ENCODE measurements around the gene EBNA1BP2.

The EBNA1BP2 gene

DNA sequence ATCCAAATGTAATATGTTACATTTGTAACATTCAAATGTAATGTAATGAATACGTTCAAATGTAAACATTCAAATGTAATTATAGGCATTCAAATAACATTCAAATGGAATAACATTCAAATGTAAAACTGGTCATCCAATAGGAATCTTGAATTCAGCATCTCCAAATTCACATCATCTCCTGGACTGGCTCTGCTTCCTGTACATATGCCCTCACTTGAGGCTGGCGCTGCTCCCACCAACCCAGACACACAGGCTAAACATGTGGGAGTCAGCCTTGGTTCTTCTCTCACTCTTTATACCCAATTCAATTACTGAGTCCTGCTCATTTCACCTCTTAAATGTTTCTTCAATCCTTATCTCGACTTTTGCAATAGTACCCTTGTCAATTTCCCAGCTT, 6.9 kb downstream of the EBNA1BP2 start:
- Histone ChIP-seq H3K79me2 (ENCODE audit: insufficient read depth, low read length) (no peaks in the 10 kb centered on the region), H2AFZ (ENCODE audit: low read length) (no peak overlapping the region), H4K20me1 (ENCODE audit: insufficient read depth, low read length) (no peaks in the 10 kb centered on the region), H3K4me1 (ENCODE audit: insufficient read depth, low read length, severe bottlenecking) (no peaks in the 10 kb centered on the region), H3K9ac (ENCODE audit: low read length) (no peak overlapping the region), H3K36me3 (ENCODE audit: insufficient read depth, low read length) (peaks cover 74% of the 10 kb centered on the region), H3K4me2 (ENCODE audit: low read length) (no peak overlapping the region), H3F3A (ENCODE audit: insufficient read depth, low read length) (no peaks in the 10 kb centered on the region), H3K9me3 (ENCODE audit: low read length) (no peaks in the 10 kb centered on the region), H3K9me2 (ENCODE audit: low read depth, low read length) (no peaks in the 10 kb centered on the region), H3K27me3 (ENCODE audit: insufficient read depth, low read length) (no peaks in the 10 kb centered on the region), H3K4me3 (ENCODE audit: low read depth, low read length, poor library complexity, severe bottlenecking) (no peak overlapping the region), H3K27ac (ENCODE audit: low read depth, low read length, poor library complexity, severe bottlenecking) (no peak overlapping the region)
- TF ChIP-seq EZH2 (IDR thresholded peaks at IDR 0.05; ENCODE audit: borderline replicate concordance, low read length): no peak
- TF ChIP-seq, protein P1, sequence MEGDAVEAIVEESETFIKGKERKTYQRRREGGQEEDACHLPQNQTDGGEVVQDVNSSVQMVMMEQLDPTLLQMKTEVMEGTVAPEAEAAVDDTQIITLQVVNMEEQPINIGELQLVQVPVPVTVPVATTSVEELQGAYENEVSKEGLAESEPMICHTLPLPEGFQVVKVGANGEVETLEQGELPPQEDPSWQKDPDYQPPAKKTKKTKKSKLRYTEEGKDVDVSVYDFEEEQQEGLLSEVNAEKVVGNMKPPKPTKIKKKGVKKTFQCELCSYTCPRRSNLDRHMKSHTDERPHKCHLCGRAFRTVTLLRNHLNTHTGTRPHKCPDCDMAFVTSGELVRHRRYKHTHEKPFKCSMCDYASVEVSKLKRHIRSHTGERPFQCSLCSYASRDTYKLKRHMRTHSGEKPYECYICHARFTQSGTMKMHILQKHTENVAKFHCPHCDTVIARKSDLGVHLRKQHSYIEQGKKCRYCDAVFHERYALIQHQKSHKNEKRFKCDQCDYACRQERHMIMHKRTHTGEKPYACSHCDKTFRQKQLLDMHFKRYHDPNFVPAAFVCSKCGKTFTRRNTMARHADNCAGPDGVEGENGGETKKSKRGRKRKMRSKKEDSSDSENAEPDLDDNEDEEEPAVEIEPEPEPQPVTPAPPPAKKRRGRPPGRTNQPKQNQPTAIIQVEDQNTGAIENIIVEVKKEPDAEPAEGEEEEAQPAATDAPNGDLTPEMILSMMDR (IDR thresholded peaks at IDR 0.05; ENCODE audit: low read length): no peak

DNA sequence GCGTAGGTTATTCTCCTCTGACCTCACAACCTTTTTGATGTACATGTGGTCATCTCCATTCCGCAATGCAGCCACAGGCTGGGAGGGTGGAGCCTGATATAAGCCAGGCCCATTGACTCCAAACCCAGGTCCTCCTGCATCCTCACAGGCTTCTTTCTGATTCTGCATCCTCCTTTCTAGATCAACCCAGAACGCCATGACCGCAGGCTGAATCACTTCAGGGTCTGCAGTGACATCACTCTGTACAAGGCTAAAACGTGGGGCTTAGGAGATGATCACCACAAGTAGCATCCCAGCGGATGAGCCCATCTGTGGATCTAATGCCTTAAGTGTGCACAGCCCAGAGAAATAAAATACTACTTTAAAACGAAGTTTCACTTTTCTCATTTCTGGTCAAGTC, 16.1 kb downstream of the EBNA1BP2 start:
- no peak overlapping the region for H3K4me3 ChIP-seq (ENCODE audit: low read depth, low read length, poor library complexity, severe bottlenecking)
- H3K27ac ChIP-seq (ENCODE audit: low read depth, low read length, poor library complexity, severe bottlenecking): no peak overlapping the region
- H3K4me2 ChIP-seq (ENCODE audit: low read length): no peak overlapping the region
- H2AFZ ChIP-seq (ENCODE audit: low read length): no peak overlapping the region
- no peaks in the 10 kb centered on the region for H3K36me3 ChIP-seq (ENCODE audit: insufficient read depth, low read length)
- no peaks in the 10 kb centered on the region for H3K4me1 ChIP-seq (ENCODE audit: insufficient read depth, low read length, severe bottlenecking)
- no peaks in the 10 kb centered on the region for H3K79me2 ChIP-seq (ENCODE audit: insufficient read depth, low read length)
- H3K27me3 ChIP-seq (ENCODE audit: insufficient read depth, low read length): no peaks in the 10 kb centered on the region
- no peaks in the 10 kb centered on the region for H4K20me1 ChIP-seq (ENCODE audit: insufficient read depth, low read length)
- H3K9me2 ChIP-seq (ENCODE audit: low read depth, low read length): no peaks in the 10 kb centered on the region
- TF ChIP-seq, protein P1 (IDR thresholded peaks at IDR 0.05; ENCODE audit: low read length): no peak
- no peak for TF ChIP-seq EZH2 (IDR thresholded peaks at IDR 0.05; ENCODE audit: borderline replicate concordance, low read length)
- H3F3A ChIP-seq (ENCODE audit: insufficient read depth, low read length): no peaks in the 10 kb centered on the region
- H3K9me3 ChIP-seq (ENCODE audit: low read length): no peaks in the 10 kb centered on the region
- no peak overlapping the region for H3K9ac ChIP-seq (ENCODE audit: low read length)

DNA sequence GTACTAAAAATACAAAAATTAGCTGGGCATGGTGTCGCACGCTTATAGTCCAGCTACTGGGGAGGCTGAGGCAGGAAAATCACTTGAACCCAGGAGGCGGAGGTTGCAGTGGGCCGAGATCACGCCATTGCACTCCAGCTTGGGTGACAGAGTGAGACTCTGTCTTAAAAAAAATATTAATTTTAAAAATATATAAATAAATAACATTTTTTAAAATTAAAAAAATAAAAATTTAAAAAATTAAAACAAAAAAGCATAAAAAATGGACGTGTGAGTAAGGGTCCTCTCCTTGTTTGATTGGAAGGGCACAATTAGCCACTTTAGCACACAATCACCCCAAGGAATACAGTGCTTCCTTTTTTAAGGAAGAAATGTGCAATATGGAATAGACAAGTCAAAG, 18.6 kb downstream of the EBNA1BP2 start:
- Histone ChIP-seq H2AFZ (ENCODE audit: low read length) (no peak overlapping the region), H3K79me2 (ENCODE audit: insufficient read depth, low read length) (no peaks in the 10 kb centered on the region), H3K9me2 (ENCODE audit: low read depth, low read length) (no peaks in the 10 kb centered on the region), H3K36me3 (ENCODE audit: insufficient read depth, low read length) (no peaks in the 10 kb centered on the region), H3K4me3 (ENCODE audit: low read depth, low read length, poor library complexity, severe bottlenecking) (no peak overlapping the region), H3K9ac (ENCODE audit: low read length) (no peak overlapping the region), H3K4me2 (ENCODE audit: low read length) (no peak overlapping the region), H4K20me1 (ENCODE audit: insufficient read depth, low read length) (no peaks in the 10 kb centered on the region), H3K9me3 (ENCODE audit: low read length) (no peaks in the 10 kb centered on the region), H3F3A (ENCODE audit: insufficient read depth, low read length) (no peaks in the 10 kb centered on the region), H3K4me1 (ENCODE audit: insufficient read depth, low read length, severe bottlenecking) (no peaks in the 10 kb centered on the region), H3K27me3 (ENCODE audit: insufficient read depth, low read length) (no peaks in the 10 kb centered on the region), H3K27ac (ENCODE audit: low read depth, low read length, poor library complexity, severe bottlenecking) (no peak overlapping the region)
- TF ChIP-seq EZH2 (IDR thresholded peaks at IDR 0.05; ENCODE audit: borderline replicate concordance, low read length): no peak
- TF ChIP-seq, protein P1 (IDR thresholded peaks at IDR 0.05; ENCODE audit: low read length): no peak

Measured in OCI-LY1 (cell line).